Gastrocnemius medialis (tissue), 4 donors: ENCODE data around the gene DMTF1. TPM values are rescaled to one million over a fixed set of nuclear protein-coding genes. Genes with fewer than 3 reads are reported as not detected.

Source experiments
- ATAC-seq, 2 donors: fragments of 150-250 bp; one replicate each; pipeline ENCODE4 v1.9.1; 2016
- DNase-seq, 2 donors: peaks; one replicate each; pipeline ENCODE4 v3.0.0-alpha.2; 2019
- H3K27ac ChIP-seq, 4 donors: fragments of 200-600 bp; sonication (generic); 1 replicate in 1 of 4; 2 replicates in 3 of 4; pipeline ENCODE4 v1.5.1; 2016 to 2018; ENCODE audit warnings: mild to moderate bottlenecking in 2 of 4, moderate library complexity in 1 of 4
- H3K27me3 ChIP-seq, 3 donors: fragments of 200-600 bp; sonication (generic) in 2 of 3; 1 replicate in 1 of 3; 2 replicates in 2 of 3; pipeline versions ENCODE4 v1.5.1 to v1.6.0; 2016 to 2019; ENCODE audit warnings: mild to moderate bottlenecking in 1 of 3, moderate library complexity in 1 of 3
- H3K36me3 ChIP-seq, 2 donors: fragments of 200-600 bp; sonication (generic) in 1 of 2; one replicate each; pipeline ENCODE4 v1.5.1; 2017 to 2018
- H3K4me1 ChIP-seq, 2 donors: fragments of 200-600 bp; sonication (generic) in 1 of 2; one replicate each; pipeline ENCODE4 v1.5.1; 2016 to 2017; ENCODE audit warnings: mild to moderate bottlenecking in 2 of 2
- H3K4me3 ChIP-seq, 4 donors: fragments of 200-600 bp; sonication (generic) in 3 of 4; 1 replicate in 1 of 4; 2 replicates in 3 of 4; pipeline ENCODE4 v1.5.1; 2016 to 2019; ENCODE audit warnings: mild to moderate bottlenecking in 2 of 4
- H3K9me3 ChIP-seq, 3 donors: fragments of 200-600 bp; sonication (generic) in 2 of 3; 1 replicate in 1 of 3; 2 replicates in 2 of 3; pipeline ENCODE4 v1.5.1; 2016 to 2019
- POLR2A ChIP-seq, 2 donors: fragments of 450-650 bp; IDR thresholded peaks; one replicate each; pipeline ENCODE4 v1.6.1; 2017; ENCODE audit warnings: antibody characterized with exemption in 2 of 2, mild to moderate bottlenecking in 2 of 2, moderate library complexity in 2 of 2
- in situ Hi-C, 4 donors: fragments of 200-750 bp; cut with MboI; loops; one replicate each; pipeline versions ENCODE4 v1.15.0 to v1.8.0; 2017; ENCODE audit warnings: low sequenced_read_pairs in 4 of 4
- intact Hi-C: fragments of 100-400 bp; cut with DNase I; formaldehyde crosslinking; loops from one replicate; pipeline ENCODE4 v1.15.1; 2023; ENCODE audit warnings: low total_unique reads
- total RNA-seq, 4 donors: library from RNA; depleted of rRNA; stranded (reverse); fragments of >200 nt; gene quantifications; one replicate each; pipeline versions ENCODE4 v1.1.0 to v1.2.3, GENCODE V29; 2016
- TF ChIP-seq, protein P1 (sequence below), 5 experiments: fragments of 450-650 bp in 3 of 5; fragments of 200-600 bp in 2 of 5; sonication (generic) in 2 of 5; IDR thresholded peaks in 4 of 5; conservative IDR thresholded peaks in 1 of 5; 1 replicate in 4 of 5; 2 replicates in 1 of 5; pipeline ENCODE4 v1.5.1; 2016 to 2019; ENCODE audit warnings: antibody characterized with exemption in 5 of 5, mild to moderate bottlenecking in 3 of 5, moderate library complexity in 3 of 5

The DMTF1 gene
- total RNA-seq, 4 donors from 2014 or later = 10.6 to 31.9 (median 13.1) TPM

DNA sequence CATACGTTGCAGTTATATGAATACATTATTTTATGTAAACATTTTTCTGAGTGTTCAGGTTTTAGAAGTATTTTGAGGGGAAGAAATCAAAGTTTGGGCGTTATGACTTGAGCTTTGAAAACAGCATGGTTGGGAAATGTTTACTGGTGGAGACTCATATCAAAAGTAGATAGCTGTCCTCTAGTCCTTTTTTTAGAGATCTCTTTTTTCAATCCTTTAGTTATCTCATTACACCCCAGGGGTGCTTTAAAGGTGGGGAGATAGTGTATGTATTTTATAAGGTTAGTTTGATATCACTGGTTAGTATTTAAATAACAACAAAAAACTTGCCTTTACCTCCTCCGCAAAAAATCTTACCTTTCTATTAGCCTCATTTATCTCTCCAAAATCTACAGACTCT is 2.3 kb downstream of the DMTF1 start:
- Histone ChIP-seq H3K9me3 (no peaks in the 10 kb centered on the region), H3K4me3 (peak overlapping the region; percentile 75 to 98 (median 86)), H3K4me1 (peaks cover 54 to 57% of the 10 kb centered on the region in 2 donors), H3K36me3 (no peaks in the 10 kb centered on the region), H3K27ac (peak overlapping the region; percentile 92 to 98 (median 98)), H3K27me3 (no peaks in the 10 kb centered on the region)
- TF ChIP-seq, protein P1, sequence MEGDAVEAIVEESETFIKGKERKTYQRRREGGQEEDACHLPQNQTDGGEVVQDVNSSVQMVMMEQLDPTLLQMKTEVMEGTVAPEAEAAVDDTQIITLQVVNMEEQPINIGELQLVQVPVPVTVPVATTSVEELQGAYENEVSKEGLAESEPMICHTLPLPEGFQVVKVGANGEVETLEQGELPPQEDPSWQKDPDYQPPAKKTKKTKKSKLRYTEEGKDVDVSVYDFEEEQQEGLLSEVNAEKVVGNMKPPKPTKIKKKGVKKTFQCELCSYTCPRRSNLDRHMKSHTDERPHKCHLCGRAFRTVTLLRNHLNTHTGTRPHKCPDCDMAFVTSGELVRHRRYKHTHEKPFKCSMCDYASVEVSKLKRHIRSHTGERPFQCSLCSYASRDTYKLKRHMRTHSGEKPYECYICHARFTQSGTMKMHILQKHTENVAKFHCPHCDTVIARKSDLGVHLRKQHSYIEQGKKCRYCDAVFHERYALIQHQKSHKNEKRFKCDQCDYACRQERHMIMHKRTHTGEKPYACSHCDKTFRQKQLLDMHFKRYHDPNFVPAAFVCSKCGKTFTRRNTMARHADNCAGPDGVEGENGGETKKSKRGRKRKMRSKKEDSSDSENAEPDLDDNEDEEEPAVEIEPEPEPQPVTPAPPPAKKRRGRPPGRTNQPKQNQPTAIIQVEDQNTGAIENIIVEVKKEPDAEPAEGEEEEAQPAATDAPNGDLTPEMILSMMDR (IDR thresholded peaks at IDR 0.05 in 4 of 5, conservative IDR thresholded peaks at IDR 0.05 in 1 of 5) = no peak
- TF ChIP-seq POLR2A (IDR thresholded peaks at IDR 0.05) = no peak
- ATAC-seq = no peak
- no peak for DNase-seq
- intact Hi-C loops = loop anchor here (5.0 to 10.0 kb wide), 5 partner anchors 33 to 723 kb away; partner anchors contain the start of genes CROT, DBF4, SLC25A40 and TMEM243
- in situ Hi-C loops = no loop called here

DNA sequence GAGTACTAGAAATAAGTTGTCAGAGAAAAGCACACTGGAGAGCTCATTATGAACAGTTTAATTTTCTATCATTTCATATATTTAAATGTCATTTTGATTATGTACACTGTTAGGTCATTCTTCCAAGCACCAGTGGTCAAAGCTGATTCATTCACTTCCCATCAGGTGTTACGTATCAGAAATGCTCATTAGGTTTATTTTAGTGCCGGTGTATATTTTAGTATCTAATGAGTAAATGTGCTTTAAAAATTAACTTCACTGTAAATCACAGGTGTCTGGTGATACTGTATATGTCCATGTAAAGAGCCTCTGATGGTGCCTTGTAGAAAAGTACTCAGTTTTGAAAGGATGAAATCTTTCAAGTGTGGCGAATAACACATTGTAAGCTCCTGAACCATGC is 3.5 kb downstream of the DMTF1 start:
- H3K27ac ChIP-seq = no peak overlapping the region
- DNase-seq (no peak), ATAC-seq (no peak)
- H3K27me3 ChIP-seq = no peaks in the 10 kb centered on the region
- TF ChIP-seq, protein P1 (IDR thresholded peaks at IDR 0.05 in 4 of 5, conservative IDR thresholded peaks at IDR 0.05 in 1 of 5) = no peak
- TF ChIP-seq POLR2A (IDR thresholded peaks at IDR 0.05) = no peak
- no peaks in the 10 kb centered on the region for H3K9me3 ChIP-seq
- no peaks in the 10 kb centered on the region for H3K36me3 ChIP-seq
- intact Hi-C loops = loop anchor here (10.0 kb wide), 1 partner anchor 259 kb away; no protein-coding TSS in a partner anchor
- H3K4me3 ChIP-seq = peak overlapping the region in 1 of 4 donors; percentile 3
- in situ Hi-C loops = no loop called here
- H3K4me1 ChIP-seq = peaks cover 53 to 60% of the 10 kb centered on the region in 2 donors

DNA sequence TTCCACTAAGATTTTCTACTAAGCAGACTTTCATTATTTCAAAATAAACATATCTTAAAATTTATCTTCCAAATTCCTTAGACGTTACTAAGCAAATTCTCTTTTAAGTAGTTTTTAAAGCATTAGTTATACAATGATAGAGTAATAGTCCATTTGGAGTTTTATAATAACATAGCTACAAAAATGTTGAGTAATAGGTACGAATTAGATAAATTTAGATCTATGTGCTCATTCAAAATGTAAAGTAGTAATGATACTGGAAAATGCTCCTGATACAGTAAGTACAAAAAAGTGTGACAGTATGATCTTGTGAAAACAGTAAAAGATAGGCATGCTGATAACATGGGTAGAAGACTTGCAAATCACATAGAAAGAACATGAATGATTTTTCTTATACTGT is 4.5 kb downstream of the DMTF1 start:
- in situ Hi-C loops (no loop called here), intact Hi-C loops (loop anchor here (10.0 kb wide), 1 partner anchor 258 kb away; no protein-coding TSS in a partner anchor)
- Histone ChIP-seq H3K36me3 (no peaks in the 10 kb centered on the region), H3K4me1 (peaks cover 44 to 52% of the 10 kb centered on the region in 2 donors), H3K27ac (no peak overlapping the region), H3K27me3 (no peaks in the 10 kb centered on the region), H3K9me3 (no peaks in the 10 kb centered on the region), H3K4me3 (no peak overlapping the region)
- TF ChIP-seq, protein P1 (IDR thresholded peaks at IDR 0.05 in 4 of 5, conservative IDR thresholded peaks at IDR 0.05 in 1 of 5) = no peak
- ATAC-seq (no peak), DNase-seq (no peak)

DNA sequence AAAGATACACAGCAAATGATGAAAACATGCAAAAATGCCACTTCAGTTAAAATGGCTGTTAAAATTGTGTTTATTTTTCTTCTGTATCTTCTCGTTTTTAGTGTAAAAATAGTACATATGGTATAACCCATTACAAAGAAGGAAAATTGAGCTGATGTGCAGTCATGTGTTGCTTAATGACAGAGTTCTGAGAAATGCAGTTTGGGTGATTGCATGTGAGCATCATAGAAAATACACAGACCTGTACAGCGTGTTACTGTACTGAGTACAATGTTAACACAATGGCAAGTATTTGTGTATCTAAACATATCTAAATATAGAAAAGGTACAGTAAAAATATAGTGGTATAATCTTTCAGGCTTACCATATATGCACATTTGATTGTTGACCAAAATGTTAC is 7.3 kb downstream of the DMTF1 start:
- TF ChIP-seq, protein P1 (IDR thresholded peaks at IDR 0.05 in 4 of 5, conservative IDR thresholded peaks at IDR 0.05 in 1 of 5) = no peak
- TF ChIP-seq POLR2A (IDR thresholded peaks at IDR 0.05) = no peak
- ATAC-seq = no peak
- Histone ChIP-seq H3K27ac (no peak overlapping the region), H3K4me3 (no peak overlapping the region), H3K4me1 (peaks cover 29 to 41% of the 10 kb centered on the region in 2 donors), H3K36me3 (peaks cover 0 to 17% of the 10 kb centered on the region in 2 donors), H3K27me3 (no peaks in the 10 kb centered on the region), H3K9me3 (no peaks in the 10 kb centered on the region)
- no peak for DNase-seq
- in situ Hi-C loops = no loop called here
- intact Hi-C loops = loop anchor here (10.0 kb wide), 1 partner anchor 255 kb away; no protein-coding TSS in a partner anchor

DNA sequence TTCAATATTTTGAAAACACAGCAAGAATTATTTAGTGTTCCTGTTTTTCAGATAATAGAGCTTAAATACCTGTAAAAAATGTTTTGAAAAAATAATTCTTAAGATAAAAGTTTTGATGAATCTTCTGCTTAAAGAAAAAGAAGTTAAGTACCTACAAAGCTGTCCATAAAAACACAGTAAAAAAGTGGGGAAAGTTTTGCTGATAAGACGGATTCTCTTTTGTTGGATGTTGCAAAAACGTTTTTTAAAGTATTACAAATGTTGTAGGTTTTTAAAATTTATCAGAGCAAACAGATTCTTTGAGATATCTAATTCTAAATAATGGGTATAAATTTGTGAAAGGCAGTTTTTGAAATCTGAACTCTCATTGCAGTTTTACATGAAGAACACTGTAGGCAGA is 12.2 kb downstream of the DMTF1 start:
- H3K27me3 ChIP-seq = no peaks in the 10 kb centered on the region
- H3K4me1 ChIP-seq = peaks cover 0 to 5% of the 10 kb centered on the region in 2 donors
- no peak for TF ChIP-seq POLR2A (IDR thresholded peaks at IDR 0.05)
- TF ChIP-seq, protein P1 (IDR thresholded peaks at IDR 0.05 in 4 of 5, conservative IDR thresholded peaks at IDR 0.05 in 1 of 5) = no peak
- H3K36me3 ChIP-seq = peaks cover 0 to 66% of the 10 kb centered on the region in 2 donors
- in situ Hi-C loops (no loop called here), intact Hi-C loops (no loop called here)
- H3K9me3 ChIP-seq = no peaks in the 10 kb centered on the region
- H3K27ac ChIP-seq = no peak overlapping the region
- no peak overlapping the region for H3K4me3 ChIP-seq
- ATAC-seq = no peak
- no peak for DNase-seq
